Keratinocyte (primary cell): ENCODE data around the gene TMTC2. TPM values are rescaled to one million over a fixed set of nuclear protein-coding genes. Genes with fewer than 3 reads are reported as not detected.

Experiments
- DNase-seq: peaks from one replicate; pipeline ENCODE4 v3.0.0-alpha.2; 2011; ENCODE audit warnings: low read depth, missing footprints, low spot score
- FAIRE-seq: peaks from 2 replicates; lab custom pipeline; 2011; peaks lifted over from hg19 to GRCh38; lab: Jason Lieb, UNC
- H2AFZ ChIP-seq: 2 replicates; pipeline ENCODE4 v1.6.0; 2012; ENCODE audit warnings: low read length, control low read depth, inconsistent platforms; ENCODE audit not compliant: control insufficient read depth
- H3K27ac ChIP-seq: 2 replicates; pipeline ENCODE4 v1.5.1; 2011; ENCODE audit warnings: low read length; ENCODE audit not compliant: control insufficient read depth, insufficient read depth
- H3K27me3 ChIP-seq: 3 replicates; pipeline ENCODE4 v1.6.0; 2011; ENCODE audit warnings: low read length; ENCODE audit not compliant: control insufficient read depth, insufficient read depth; ENCODE audit errors: extremely low read depth
- H3K36me3 ChIP-seq, 2 experiments: 2 replicates in 1 of 2; 3 replicates in 1 of 2; pipeline ENCODE4 v1.5.1; 2011; ENCODE audit warnings: low read length in 2 of 2, mild to moderate bottlenecking in 1 of 2; ENCODE audit not compliant: control insufficient read depth in 2 of 2, insufficient read depth in 2 of 2; ENCODE audit errors: extremely low read depth in 1 of 2
- H3K4me1 ChIP-seq: 3 replicates; pipeline ENCODE4 v1.5.1; 2011; ENCODE audit warnings: low read length; ENCODE audit not compliant: control insufficient read depth, insufficient read depth; ENCODE audit errors: extremely low read depth
- H3K4me2 ChIP-seq: 3 replicates; pipeline ENCODE4 v1.6.0; 2011; ENCODE audit warnings: low read depth, low read length; ENCODE audit not compliant: control insufficient read depth, insufficient read depth; ENCODE audit errors: extremely low read depth
- H3K4me3 ChIP-seq, 3 experiments: fragments of 200-600 bp in 1 of 3; sonication (generic) in 1 of 3; 2 replicates in 2 of 3; 3 replicates in 1 of 3; pipeline ENCODE4 v1.5.1; 2011 to 2016; ENCODE audit warnings: low read length in 3 of 3, mild to moderate bottlenecking in 3 of 3, control low read depth in 2 of 3, inconsistent platforms in 1 of 3, low read depth in 1 of 3, mixed read lengths in 1 of 3, mixed run types in 1 of 3, moderate library complexity in 1 of 3; ENCODE audit not compliant: control insufficient read depth in 2 of 3, insufficient read depth in 2 of 3; ENCODE audit errors: extremely low read depth in 1 of 3
- H3K79me2 ChIP-seq: 2 replicates; pipeline ENCODE4 v1.6.0; 2012; ENCODE audit warnings: low read length; ENCODE audit not compliant: control insufficient read depth, insufficient read depth
- H3K9ac ChIP-seq: 3 replicates; pipeline ENCODE4 v1.6.0; 2011; ENCODE audit warnings: low read length; ENCODE audit not compliant: control insufficient read depth, insufficient read depth; ENCODE audit errors: extremely low read depth
- H3K9me1 ChIP-seq: 3 replicates; pipeline ENCODE4 v1.6.0; 2011; ENCODE audit warnings: low read length; ENCODE audit not compliant: control insufficient read depth, insufficient read depth; ENCODE audit errors: extremely low read depth
- H3K9me3 ChIP-seq: 2 replicates; pipeline ENCODE4 v1.5.1; 2012; ENCODE audit warnings: low read depth, low read length; ENCODE audit not compliant: control insufficient read depth
- H4K20me1 ChIP-seq: 3 replicates; pipeline ENCODE4 v1.6.0; 2011; ENCODE audit warnings: low read length; ENCODE audit not compliant: control insufficient read depth, insufficient read depth; ENCODE audit errors: extremely low read depth
- CTCF ChIP-seq, 3 experiments: IDR thresholded peaks in 1 of 3; conservative IDR thresholded peaks in 1 of 3; optimal IDR thresholded peaks in 1 of 3; 2 replicates in 2 of 3; 3 replicates in 1 of 3; pipeline versions ENCODE3 to v1.5.1; 2011; ENCODE audit warnings: low read length in 3 of 3, mild to moderate bottlenecking in 3 of 3, moderate library complexity in 2 of 3, control low read depth in 1 of 3, inconsistent platforms in 1 of 3; ENCODE audit not compliant: insufficient read depth in 2 of 3; ENCODE audit errors: extremely low read depth in 1 of 3
- EZH2 ChIP-seq: IDR thresholded peaks from one replicate; pipeline ENCODE4 v1.6.1; 2012; ENCODE audit warnings: inconsistent platforms, mild to moderate bottlenecking, low read length, moderate library complexity
- dilution Hi-C: fragments of 300-500 bp; cut with MboI; formaldehyde crosslinking; loops from one replicate; pipeline ENCODE4 v1.7.0; 2020; ENCODE audit warnings: low sequenced_read_pairs; ENCODE audit not compliant: extremely low pct_ligation_motif_present
- polyA plus RNA-seq, 5 experiments: library from polyadenylated mRNA; depleted of rRNA in 3 of 5; stranded (reverse) in 3 of 5; stranded (forward) in 1 of 5; unstranded in 1 of 5; fragments of >200 nt; gene quantifications; 1 replicate in 1 of 5; 2 replicates in 3 of 5; 3 replicates in 1 of 5; pipeline versions ENCODE4 v1.2.1 to v1.2.3, GENCODE V29; 2011 to 2012; ENCODE audit warnings: missing spikeins in 2 of 5, low read depth in 1 of 5, low replicate concordance in 1 of 5

The TMTC2 gene
- polyA plus RNA-seq, 1 donor (not counting 4 experiments of a cell fraction or from before 2014, with no cell fraction given), result 3.8 TPM

DNA sequence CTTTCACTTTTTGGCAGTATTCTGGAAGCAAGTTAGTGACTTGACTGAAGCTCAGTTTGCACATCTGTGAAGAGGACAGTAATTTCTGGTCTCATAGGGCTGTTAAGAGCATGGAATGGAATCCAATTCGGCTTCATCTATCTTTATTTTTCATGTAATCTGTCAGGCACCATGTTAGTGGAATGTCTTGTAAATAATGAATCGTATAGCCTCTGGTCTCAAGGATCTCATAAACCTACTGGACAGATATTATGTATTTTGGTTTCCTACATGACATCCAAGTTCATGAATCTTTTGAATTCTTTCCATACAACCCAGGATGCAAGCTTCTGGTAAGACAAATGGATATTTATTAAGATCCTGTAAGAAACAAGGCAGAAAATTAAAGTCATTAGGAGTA lies 24.0 kb downstream of the TMTC2 start:
- peaks cover 0 to 2% of the 10 kb centered on the region in 2 experiments for H3K36me3 ChIP-seq
- dilution Hi-C loops, result no loop called here
- H3K9me3 ChIP-seq, result no peaks in the 10 kb centered on the region
- no peaks in the 10 kb centered on the region for H3K27me3 ChIP-seq
- H3K4me1 ChIP-seq, result no peaks in the 10 kb centered on the region
- H3K4me2 ChIP-seq, result no peak overlapping the region
- FAIRE-seq (no peak), DNase-seq (no peak)
- H3K4me3 ChIP-seq, result no peak overlapping the region
- no peaks in the 10 kb centered on the region for H4K20me1 ChIP-seq
- H3K9ac ChIP-seq, result no peak overlapping the region
- H3K9me1 ChIP-seq, result no peaks in the 10 kb centered on the region
- no peak overlapping the region for H2AFZ ChIP-seq
- H3K79me2 ChIP-seq, result no peaks in the 10 kb centered on the region
- no peak for TF ChIP-seq CTCF (optimal IDR thresholded peaks at IDR 0.05 in 1 of 3, IDR thresholded peaks at IDR 0.05 in 1 of 3, conservative IDR thresholded peaks at IDR 0.05 in 1 of 3; ENCODE audit: extremely low read depth in 1 of 3, insufficient read depth in 2 of 3, low read length in 3 of 3)
- H3K27ac ChIP-seq, result no peak overlapping the region

DNA sequence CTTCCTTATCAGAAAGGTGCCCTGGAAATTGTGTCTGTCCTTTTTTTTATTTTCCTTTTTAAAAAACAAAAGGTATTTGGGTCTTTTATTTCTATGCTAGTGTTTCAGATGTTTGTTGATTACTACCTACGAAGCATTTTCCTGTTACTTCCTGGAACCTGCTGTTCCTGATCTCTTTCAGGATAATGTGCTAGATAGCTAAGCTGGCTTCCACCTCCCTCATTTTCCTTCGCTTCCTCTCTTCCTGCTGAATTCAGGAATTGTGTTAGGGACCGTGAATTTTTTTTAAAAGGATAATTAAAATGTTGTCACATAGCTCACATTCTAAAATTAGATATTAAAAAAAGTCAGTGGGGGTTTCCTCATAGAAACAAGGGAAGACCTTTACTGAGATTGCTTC lies 27.7 kb downstream of the TMTC2 start:
- Histone ChIP-seq H3K27ac (no peak overlapping the region), H3K79me2 (no peaks in the 10 kb centered on the region), H3K4me1 (no peaks in the 10 kb centered on the region), H3K4me3 (no peak overlapping the region), H4K20me1 (no peaks in the 10 kb centered on the region), H3K36me3 (peaks cover 0 to 2% of the 10 kb centered on the region in 2 experiments), H3K9me1 (no peaks in the 10 kb centered on the region), H3K9ac (no peak overlapping the region), H3K4me2 (no peak overlapping the region), H3K9me3 (no peaks in the 10 kb centered on the region), H3K27me3 (no peaks in the 10 kb centered on the region), H2AFZ (no peak overlapping the region)
- FAIRE-seq (no peak), DNase-seq (no peak)
- dilution Hi-C loops, result no loop called here
- TF ChIP-seq CTCF (optimal IDR thresholded peaks at IDR 0.05 in 1 of 3, IDR thresholded peaks at IDR 0.05 in 1 of 3, conservative IDR thresholded peaks at IDR 0.05 in 1 of 3; ENCODE audit: extremely low read depth in 1 of 3, insufficient read depth in 2 of 3, low read length in 3 of 3) (no peak), EZH2 (no peak)
